Stomach smooth muscle (tissue), 2 donors: ENCODE data around the gene PCSK7.

ENCODE experiments used
- H3K27ac ChIP-seq: one replicate; pipeline ENCODE4 v1.7.0; 2013; ENCODE audit warnings: mild to moderate bottlenecking, low read length, inconsistent platforms
- H3K27me3 ChIP-seq, 2 donors: one replicate each; pipeline ENCODE4 v1.7.0; 2013; ENCODE audit warnings: low read length in 2 of 2; ENCODE audit not compliant: insufficient read depth in 2 of 2, control insufficient read depth in 1 of 2
- H3K36me3 ChIP-seq, 2 donors: one replicate each; pipeline ENCODE4 v1.7.0; 2013; ENCODE audit warnings: low read length in 2 of 2; ENCODE audit not compliant: control insufficient read depth in 2 of 2, insufficient read depth in 2 of 2
- H3K4me1 ChIP-seq: one replicate; pipeline ENCODE4 v1.7.0; 2013; ENCODE audit warnings: low read length; ENCODE audit not compliant: control insufficient read depth, insufficient read depth
- H3K4me3 ChIP-seq, 2 donors: one replicate each; pipeline ENCODE4 v1.7.0; 2013; ENCODE audit warnings: low read length in 2 of 2
- H3K9ac ChIP-seq, 2 donors: one replicate each; pipeline ENCODE4 v1.7.0; 2013; ENCODE audit warnings: low read length in 2 of 2, mild to moderate bottlenecking in 1 of 2
- H3K9me3 ChIP-seq, 2 donors: one replicate each; pipeline ENCODE4 v1.7.0; 2013; ENCODE audit warnings: low read length in 2 of 2; ENCODE audit not compliant: control insufficient read depth in 2 of 2
- donor health status: healthy.
- donor health status: Pancreatic carcinoma.

The PCSK7 gene

DNA sequence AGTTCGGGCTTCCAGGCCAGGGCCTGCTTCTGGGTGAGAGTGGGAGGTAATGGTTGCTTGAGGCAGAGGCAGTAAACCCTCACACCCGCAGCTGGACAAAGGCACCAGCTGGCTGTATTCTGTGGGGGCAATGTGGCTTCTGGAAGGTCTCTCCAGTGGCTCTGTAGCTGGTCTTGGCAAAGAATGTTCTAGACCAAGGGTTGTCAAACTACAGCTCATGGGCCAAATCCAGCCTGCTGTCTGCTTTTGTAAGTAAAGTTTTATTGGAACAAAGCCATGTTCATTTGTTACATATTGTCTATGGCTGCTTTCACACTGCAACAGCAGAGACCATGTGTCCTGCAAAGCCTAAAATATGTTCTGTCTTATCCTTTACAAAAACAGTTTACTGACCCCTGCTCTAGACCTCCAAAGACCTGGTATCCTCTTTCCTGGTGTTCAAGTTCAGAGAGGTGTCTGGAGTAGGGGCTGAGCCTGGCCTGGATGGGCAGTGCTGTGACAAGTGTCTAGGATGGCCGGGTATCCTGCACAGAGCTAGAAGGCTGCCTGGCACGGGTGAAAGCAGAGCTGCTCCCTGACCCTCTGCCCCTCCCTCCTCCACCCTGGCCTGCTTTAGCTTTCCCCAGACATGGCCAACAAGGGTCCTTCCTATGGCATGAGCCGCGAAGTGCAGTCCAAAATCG, 29.3 kb downstream of the PCSK7 start:
- Histone ChIP-seq H3K4me1 (peaks cover 64% of the 10 kb centered on the region), H3K27ac (peak overlapping the region; percentile 100), H3K27me3 (no peaks in the 10 kb centered on the region), H3K9ac (peak overlapping the region; percentile 100), H3K36me3 (peaks cover 45 to 54% of the 10 kb centered on the region in 2 donors), H3K4me3 (peak overlapping the region; percentile 96 to 98), H3K9me3 (no peaks in the 10 kb centered on the region)

DNA sequence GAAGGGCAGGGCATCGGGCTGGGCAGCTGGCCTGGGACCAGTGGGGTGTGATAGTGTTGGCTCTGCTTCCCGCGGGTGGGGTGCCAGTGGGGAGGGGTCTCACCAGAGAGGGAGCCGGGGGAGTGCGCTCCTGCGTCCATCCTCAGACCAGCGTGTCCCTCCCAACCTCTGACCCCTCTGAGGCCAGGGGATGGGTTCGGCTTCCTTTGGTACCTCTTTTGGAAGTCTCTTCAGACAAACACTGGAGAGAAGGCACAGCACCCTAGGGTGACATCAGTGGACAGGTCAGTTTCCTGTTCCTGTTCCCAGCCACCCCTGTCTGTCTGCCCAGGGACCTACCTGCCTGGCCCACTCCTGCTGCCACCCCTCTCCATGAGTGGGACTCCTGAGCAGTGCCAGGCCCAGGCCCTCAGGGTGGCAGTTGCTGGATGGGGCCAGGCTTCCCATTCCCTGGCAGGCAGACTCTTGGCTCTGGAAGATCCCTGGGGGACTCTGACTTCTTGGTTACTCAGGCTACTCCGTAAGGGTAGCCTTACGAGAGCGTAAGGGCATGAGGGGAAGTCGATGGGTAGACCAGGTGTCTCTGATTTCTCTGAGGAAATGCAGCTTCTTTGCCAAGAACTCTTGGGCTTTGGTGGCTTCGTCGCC, 30.1 kb downstream of the PCSK7 start:
- Histone ChIP-seq H3K36me3 (peaks cover 45 to 54% of the 10 kb centered on the region in 2 donors), H3K4me3 (peak overlapping the region; percentile 96 to 98), H3K27me3 (no peaks in the 10 kb centered on the region), H3K9ac (peak overlapping the region; percentile 100), H3K4me1 (peaks cover 71% of the 10 kb centered on the region), H3K9me3 (no peaks in the 10 kb centered on the region), H3K27ac (peak overlapping the region; percentile 100)

DNA sequence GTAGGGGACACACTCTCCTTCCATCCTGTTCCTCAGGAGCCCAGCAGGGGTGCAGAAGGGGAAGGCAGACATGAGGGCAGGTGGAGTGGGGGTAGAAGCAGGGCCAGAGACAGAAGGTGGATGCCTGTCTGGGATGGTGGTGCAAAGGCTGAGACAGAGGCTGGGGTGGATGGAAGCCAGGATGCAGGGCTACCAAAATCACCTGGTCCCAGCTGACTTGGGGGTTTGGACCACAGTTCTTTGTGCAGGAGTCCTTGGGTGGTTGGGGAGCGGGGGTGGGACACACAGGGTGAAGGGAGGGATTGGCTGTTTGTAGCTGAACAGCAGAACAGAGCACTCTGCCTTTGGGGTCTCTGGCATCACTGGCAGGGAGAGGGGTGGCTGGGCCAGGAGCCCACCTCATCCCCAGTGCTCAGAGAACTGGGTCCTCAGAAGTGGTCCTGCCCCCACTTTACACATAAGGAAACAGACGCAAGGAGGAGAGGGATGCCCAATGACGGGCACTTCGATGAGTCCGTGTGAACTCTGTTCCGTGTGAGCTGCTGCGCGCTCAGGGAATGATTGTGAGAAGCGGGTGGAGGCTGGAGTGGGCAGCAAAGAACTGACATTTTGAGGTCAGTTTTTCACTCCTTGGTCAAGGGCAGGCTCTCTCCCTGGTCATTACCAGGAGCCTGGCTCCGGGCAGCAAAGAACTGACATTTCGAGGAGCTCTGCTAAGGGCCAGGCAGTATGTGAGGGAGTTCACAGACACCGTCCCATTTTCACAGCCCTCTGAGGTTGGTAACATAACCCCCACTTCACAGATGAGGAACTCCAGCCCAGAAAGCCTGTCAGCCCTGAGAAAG, 30.8 kb downstream of the PCSK7 start:
- Histone ChIP-seq H3K27ac (peak overlapping the region; percentile 100), H3K4me3 (peak overlapping the region; percentile 96 to 98), H3K4me1 (peaks cover 72% of the 10 kb centered on the region), H3K36me3 (peaks cover 46 to 54% of the 10 kb centered on the region in 2 donors), H3K9ac (peak overlapping the region; percentile 100), H3K9me3 (no peaks in the 10 kb centered on the region), H3K27me3 (no peaks in the 10 kb centered on the region)

DNA sequence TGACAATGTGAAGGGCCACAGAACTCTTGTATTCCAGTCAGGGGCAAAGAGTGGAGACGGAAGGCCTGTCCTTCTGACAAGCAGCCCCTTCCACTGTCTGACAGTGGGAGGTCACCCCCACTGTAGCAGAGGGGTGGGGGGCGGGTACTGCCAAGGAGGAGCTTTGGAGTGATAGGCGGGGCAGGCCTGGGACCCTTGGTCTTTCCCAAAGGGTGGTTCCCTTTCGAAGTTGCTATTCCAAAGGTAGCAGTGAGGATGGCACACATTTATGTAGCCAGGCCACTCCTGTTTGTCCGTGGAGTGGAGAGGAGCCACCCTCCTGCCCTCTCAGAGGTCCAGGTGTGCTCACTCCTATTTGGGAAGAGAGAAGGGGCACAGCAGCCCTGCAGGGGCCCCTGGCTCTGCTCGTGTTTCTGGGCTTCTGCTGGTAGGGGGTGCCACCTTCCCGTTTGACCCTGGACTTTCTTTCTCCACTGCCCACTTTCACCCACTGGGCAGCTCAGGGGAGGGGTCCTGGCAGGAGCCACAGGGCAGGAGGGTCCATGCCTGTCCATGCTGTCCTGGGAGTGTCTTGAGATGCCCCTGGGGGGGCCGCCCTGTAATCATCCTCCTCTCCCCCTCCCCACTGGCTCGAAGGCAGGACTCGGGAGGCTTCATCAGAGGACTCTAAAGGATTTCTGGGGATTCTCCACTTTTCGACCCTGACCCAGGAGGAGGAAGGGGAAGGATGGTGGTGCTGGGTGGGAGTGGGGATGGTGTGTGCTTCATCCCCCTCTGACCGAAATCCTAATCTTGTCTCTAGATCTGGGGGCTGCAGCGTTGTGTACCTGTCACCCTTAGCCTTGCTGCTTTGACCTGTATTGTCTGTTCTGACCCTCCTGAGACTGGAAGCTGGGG, 31.7 kb downstream of the PCSK7 start:
- Histone ChIP-seq H3K4me3 (peak overlapping the region; percentile 96 to 98), H3K9me3 (no peaks in the 10 kb centered on the region), H3K27me3 (no peaks in the 10 kb centered on the region), H3K4me1 (peaks cover 67% of the 10 kb centered on the region), H3K9ac (peak overlapping the region; percentile 100), H3K27ac (peak overlapping the region; percentile 100), H3K36me3 (peaks cover 47 to 50% of the 10 kb centered on the region in 2 donors)

DNA sequence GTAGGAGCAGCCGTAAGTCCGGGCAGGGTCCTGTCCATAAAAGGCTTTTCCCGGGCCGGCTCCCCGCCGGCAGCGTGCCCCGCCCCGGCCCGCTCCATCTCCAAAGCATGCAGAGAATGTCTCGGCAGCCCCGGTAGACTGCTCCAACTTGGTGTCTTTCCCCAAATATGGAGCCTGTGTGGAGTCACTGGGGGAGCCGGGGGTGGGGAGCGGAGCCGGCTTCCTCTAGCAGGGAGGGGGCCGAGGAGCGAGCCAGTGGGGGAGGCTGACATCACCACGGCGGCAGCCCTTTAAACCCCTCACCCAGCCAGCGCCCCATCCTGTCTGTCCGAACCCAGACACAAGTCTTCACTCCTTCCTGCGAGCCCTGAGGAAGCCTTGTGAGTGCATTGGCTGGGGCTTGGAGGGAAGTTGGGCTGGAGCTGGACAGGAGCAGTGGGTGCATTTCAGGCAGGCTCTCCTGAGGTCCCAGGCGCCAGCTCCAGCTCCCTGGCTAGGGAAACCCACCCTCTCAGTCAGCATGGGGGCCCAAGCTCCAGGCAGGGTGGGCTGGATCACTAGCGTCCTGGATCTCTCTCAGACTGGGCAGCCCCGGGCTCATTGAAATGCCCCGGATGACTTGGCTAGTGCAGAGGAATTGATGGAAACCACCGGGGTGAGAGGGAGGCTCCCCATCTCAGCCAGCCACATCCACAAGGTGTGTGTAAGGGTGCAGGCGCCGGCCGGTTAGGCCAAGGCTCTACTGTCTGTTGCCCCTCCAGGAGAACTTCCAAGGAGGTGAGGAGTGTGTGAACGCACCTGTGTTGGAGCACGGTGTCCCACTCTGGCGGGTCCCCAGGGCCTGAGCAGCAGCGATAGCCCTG, 32.6 kb downstream of the PCSK7 start, which contains the start of gene TAGLN:
TSS of gene TAGLN (plus strand) at position 318 of the 863 bp plus-strand sequence. CDS start 3,644 bp downstream, outside the sequence.
- peak within 1 kb of the TSS; percentile 96 to 98 for H3K4me3 ChIP-seq
- H3K4me1 ChIP-seq = peaks cover 58% of the 10 kb centered on the region
- peak within 1 kb of the TSS; percentile 100 for H3K9ac ChIP-seq
- no peaks in the 10 kb centered on the region for H3K9me3 ChIP-seq
- peak within 1 kb of the TSS; percentile 100 for H3K27ac ChIP-seq
- peaks cover 43 to 44% of the 10 kb centered on the region in 2 donors for H3K36me3 ChIP-seq
- H3K27me3 ChIP-seq = no peaks in the 10 kb centered on the region

DNA sequence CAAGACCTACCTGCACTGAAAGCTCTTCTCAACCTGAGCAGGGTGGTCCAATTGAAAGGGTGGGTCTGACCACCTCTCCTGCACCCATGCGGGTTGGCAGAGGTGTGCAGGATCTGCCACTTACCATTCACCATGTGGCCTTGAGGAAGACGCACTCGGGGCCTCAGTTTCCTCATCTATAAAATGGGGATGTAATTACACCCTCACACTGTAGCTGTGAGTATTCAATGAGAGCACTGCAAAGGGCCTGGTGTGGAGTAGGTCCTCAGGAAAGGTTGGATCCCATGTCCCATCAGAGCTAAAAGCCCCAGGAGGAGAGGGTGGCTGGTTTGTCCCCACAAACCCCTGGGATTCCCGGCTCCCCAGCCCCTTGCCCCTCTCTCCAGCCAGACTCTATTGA, 33.3 kb downstream of the PCSK7 start:
- H3K4me1 ChIP-seq = peaks cover 51% of the 10 kb centered on the region
- H3K36me3 ChIP-seq = peaks cover 39% of the 10 kb centered on the region in 2 donors
- H3K27ac ChIP-seq = peak overlapping the region; percentile 100
- H3K27me3 ChIP-seq = no peaks in the 10 kb centered on the region
- no peaks in the 10 kb centered on the region for H3K9me3 ChIP-seq
- peak overlapping the region; percentile 68 to 96 for H3K4me3 ChIP-seq
- H3K9ac ChIP-seq = peak overlapping the region; percentile 91 to 98

DNA sequence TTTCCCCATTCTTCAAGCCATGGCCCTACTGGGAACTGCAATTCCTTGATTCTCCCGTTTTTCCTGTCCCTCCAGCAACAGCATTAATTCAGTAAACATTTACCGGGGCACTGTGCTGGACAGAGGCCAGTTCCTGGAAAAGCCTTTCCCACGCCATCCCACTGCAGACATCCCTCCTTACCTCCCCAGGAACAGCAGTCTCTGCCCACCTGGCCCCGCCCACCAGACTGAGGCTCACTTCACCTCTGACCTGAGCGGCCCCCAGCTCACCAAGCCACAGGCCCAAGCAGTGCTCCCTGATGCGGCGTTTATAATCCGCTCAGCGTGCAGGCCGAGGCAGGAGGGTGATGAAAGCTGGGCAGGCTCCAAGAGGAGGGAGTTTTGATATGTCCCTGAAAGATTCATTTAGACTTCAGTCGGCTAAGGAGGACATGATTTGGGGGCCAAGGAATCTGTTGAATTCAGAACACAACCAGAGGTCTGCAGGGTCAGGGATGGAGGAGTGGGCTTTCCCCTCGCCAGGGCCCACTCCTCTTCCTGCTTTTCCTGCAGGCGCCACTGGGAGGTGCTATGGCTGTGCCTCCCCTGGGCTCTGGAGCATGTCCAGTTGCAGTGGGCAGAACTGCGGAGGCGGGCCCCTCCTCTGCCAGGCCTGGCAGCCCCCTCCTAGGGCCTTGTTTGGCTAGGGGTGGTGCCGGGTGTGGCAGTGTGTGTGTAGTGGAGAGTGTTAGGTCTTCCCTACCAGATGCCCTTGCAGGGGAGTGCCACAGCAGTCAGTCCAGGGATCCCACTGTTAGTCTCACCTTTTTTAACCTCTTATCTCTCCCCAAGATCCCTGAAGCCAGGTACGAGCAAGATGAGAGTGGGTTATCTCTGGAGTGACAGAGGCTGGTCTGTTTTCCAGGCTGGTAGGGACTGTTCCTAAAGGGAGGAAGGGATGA, 34.1 kb downstream of the PCSK7 start:
- peak overlapping the region; percentile 100 for H3K27ac ChIP-seq
- H3K27me3 ChIP-seq = no peaks in the 10 kb centered on the region
- peaks cover 43% of the 10 kb centered on the region for H3K4me1 ChIP-seq
- no peaks in the 10 kb centered on the region for H3K9me3 ChIP-seq
- peak overlapping the region; percentile 91 to 98 for H3K9ac ChIP-seq
- H3K4me3 ChIP-seq = peak overlapping the region; percentile 68 to 96
- peaks cover 36 to 40% of the 10 kb centered on the region in 2 donors for H3K36me3 ChIP-seq

DNA sequence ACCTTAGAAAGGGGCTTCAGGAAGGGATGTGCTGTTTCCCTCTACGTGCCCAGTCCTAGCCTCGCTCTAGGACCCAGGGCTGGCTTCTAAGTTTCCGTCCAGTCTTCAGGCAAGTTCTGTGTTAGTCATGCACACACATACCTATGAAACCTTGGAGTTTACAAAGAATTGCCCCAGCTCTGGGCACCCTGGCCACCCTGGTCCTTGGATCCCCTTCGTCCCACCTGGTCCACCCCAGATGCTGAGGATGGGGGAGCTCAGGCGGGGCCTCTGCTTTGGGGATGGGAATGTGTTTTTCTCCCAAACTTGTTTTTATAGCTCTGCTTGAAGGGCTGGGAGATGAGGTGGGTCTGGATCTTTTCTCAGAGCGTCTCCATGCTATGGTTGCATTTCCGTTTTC, 34.9 kb downstream of the PCSK7 start:
- H3K27ac ChIP-seq = peak overlapping the region; percentile 100
- H3K27me3 ChIP-seq = no peaks in the 10 kb centered on the region
- H3K9ac ChIP-seq = no peak overlapping the region
- peak overlapping the region in 1 of 2 donors; percentile 96 for H3K4me3 ChIP-seq
- H3K4me1 ChIP-seq = peaks cover 38% of the 10 kb centered on the region
- H3K9me3 ChIP-seq = no peaks in the 10 kb centered on the region
- H3K36me3 ChIP-seq = peaks cover 36 to 41% of the 10 kb centered on the region in 2 donors
